ENCODE data around the gene CNTF.

DNA sequence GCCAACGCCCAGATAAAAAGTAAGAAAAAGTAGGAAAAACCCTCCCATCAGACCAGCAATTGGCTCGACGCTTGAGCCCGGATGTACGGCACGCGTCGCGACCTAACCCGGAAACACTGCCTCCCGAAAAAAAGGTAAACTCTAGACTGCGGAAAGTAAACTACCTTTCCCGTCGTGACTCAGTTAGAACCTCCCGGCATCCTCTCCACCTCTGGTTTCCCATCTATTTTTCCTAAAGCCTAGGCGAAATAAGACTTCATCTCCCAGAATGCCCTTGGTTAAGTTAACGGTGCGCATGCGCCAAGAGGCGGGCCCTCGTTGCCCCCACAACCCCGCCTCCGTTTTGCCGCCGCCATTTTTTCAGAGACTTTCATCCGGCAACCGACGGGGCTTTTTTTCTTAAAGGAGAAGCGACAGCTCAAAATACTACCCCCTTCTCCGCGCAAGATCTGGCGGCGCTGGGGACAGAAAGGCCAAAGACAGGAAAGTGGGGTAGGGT lies 44.3 kb upstream of the CNTF start:
- TF ChIP-seq POLR2A (IDR thresholded peaks at IDR 0.05; ENCODE audit: low read length) (peak; percentile 83), GATA1 (IDR thresholded peaks at IDR 0.05; ENCODE audit: low read depth, low read length) (no peak)
